ENCODE results near the gene COL4A1.

Gene COL4A1

GRCh38 chr13:110293037-110293436 lies 13.9 kb downstream of the COL4A1 start:
- no peak for DNase-seq (ENCODE audit: low read depth)

GRCh38 chr13:110291286-110291685 lies 15.7 kb downstream of the COL4A1 start:
- DNase-seq (ENCODE audit: low read depth) = no peak

GRCh38 chr13:110290826-110291225 lies 16.1 kb downstream of the COL4A1 start:
- DNase-seq (ENCODE audit: low read depth) = no peak

GRCh38 chr13:110290153-110290552 lies 16.8 kb downstream of the COL4A1 start:
- DNase-seq (ENCODE audit: low read depth) = no peak

GRCh38 chr13:110289661-110290060 lies 17.3 kb downstream of the COL4A1 start:
- no peak for DNase-seq (ENCODE audit: low read depth)

- DNase-seq (ENCODE audit: low read depth) = no peak
These were observed 17.8 kb downstream of the COL4A1 start for GRCh38 chr13:110289174-110289573.

- DNase-seq (ENCODE audit: low read depth) = no peak
These were observed 19.8 kb downstream of the COL4A1 start for GRCh38 chr13:110286833-110287819.

- DNase-seq (ENCODE audit: low read depth) = no peak
These were observed 20.7 kb downstream of the COL4A1 start for GRCh38 chr13:110285991-110286832.

GRCh38 chr13:110284779-110285484 lies 22.0 kb downstream of the COL4A1 start:
- DNase-seq (ENCODE audit: low read depth) = no peak

GRCh38 chr13:110283736-110284517 lies 23.0 kb downstream of the COL4A1 start:
- DNase-seq (ENCODE audit: low read depth) = no peak

GRCh38 chr13:110282316-110282841 lies 24.6 kb downstream of the COL4A1 start:
- DNase-seq (ENCODE audit: low read depth) = no peak

GRCh38 chr13:110281736-110282135 lies 25.2 kb downstream of the COL4A1 start:
- no peak for DNase-seq (ENCODE audit: low read depth)

- DNase-seq (ENCODE audit: low read depth) = no peak
These were observed 25.8 kb downstream of the COL4A1 start for GRCh38 chr13:110280985-110281688.

GRCh38 chr13:110280231-110280813 lies 26.6 kb downstream of the COL4A1 start:
- no peak for DNase-seq (ENCODE audit: low read depth)

- no peak for DNase-seq (ENCODE audit: low read depth)
These were observed 27.3 kb downstream of the COL4A1 start for GRCh38 chr13:110279684-110280083.

- DNase-seq (ENCODE audit: low read depth) = no peak
These were observed 28.1 kb downstream of the COL4A1 start for GRCh38 chr13:110278859-110279258.

- DNase-seq (ENCODE audit: low read depth) = no peak
These were observed 29.5 kb downstream of the COL4A1 start for GRCh38 chr13:110277357-110277975.

- DNase-seq (ENCODE audit: low read depth) = no peak
These were observed 30.4 kb downstream of the COL4A1 start for GRCh38 chr13:110276553-110276950.

GRCh38 chr13:110275931-110276552 lies 30.9 kb downstream of the COL4A1 start:
- DNase-seq (ENCODE audit: low read depth) = no peak

Data from stimulated activated CD8-positive, alpha-beta memory T cell treated with anti-CD3 and anti-CD28 coated beads, Interleukin-15, amount 100 ng/mL, for 1 hour (primary cell).